HFFc6 (cell line): ENCODE results near the gene RBM41. TPM values are rescaled to one million over a fixed set of nuclear protein-coding genes. Genes with fewer than 3 reads are reported as not detected.
"Not testable (repeated sequence)": the region's sequence is repeated elsewhere in the genome, so short reads cannot be mapped to it uniquely, and the experiment has no call there.

Experiments used
- DNase-seq: peaks from one replicate; pipeline ENCODE4 v3.0.0-alpha.2; 2018
- H3K27ac Mint-ChIP-seq: 2 replicates; pipeline ENCODE4 v1.8.0; 2020; ENCODE audit warnings: mild to moderate bottlenecking, mixed read lengths
- H3K27me3 Mint-ChIP-seq: 2 replicates; pipeline ENCODE4 v1.8.0; 2021; ENCODE audit warnings: mild to moderate bottlenecking, moderate library complexity, mixed read lengths; ENCODE audit not compliant: insufficient read depth
- H3K36me3 Mint-ChIP-seq: 2 replicates; pipeline ENCODE4 v1.8.0; 2021; ENCODE audit warnings: low read depth, mixed read lengths
- H3K4me1 Mint-ChIP-seq: 2 replicates; pipeline ENCODE4 v1.8.0; 2020; ENCODE audit warnings: low read depth, mixed read lengths
- H3K4me3 Mint-ChIP-seq: 2 replicates; pipeline ENCODE4 v1.8.0; 2020; ENCODE audit warnings: mild to moderate bottlenecking, moderate library complexity, mixed read lengths
- H3K9me3 Mint-ChIP-seq: 2 replicates; pipeline ENCODE4 v1.8.0; 2020; ENCODE audit warnings: mild to moderate bottlenecking, mixed read lengths
- long read RNA-seq: library from polyadenylated mRNA; unstranded; transcript quantifications from one replicate; pipeline ENCODE4 v2.0.0, GENCODE V29; 2019
- total RNA-seq, 6 experiments: library from RNA; stranded (reverse); fragmentation: NEBNext Ultra II Directional; extraction: Animal tissue kit (Norgen Biotek cat#: 25700); gene quantifications; 2 replicates in 1 of 6; 3 replicates in 5 of 6; pipeline ENCODE4 v1.2.3, GENCODE V29; 2021
- TF ChIP-seq, protein P1 (sequence below): fragments of 200-600 bp; sonication (generic); IDR thresholded peaks from 2 replicates; pipeline ENCODE4 v1.5.0; 2021; ENCODE audit warnings: antibody characterized with exemption, mild to moderate bottlenecking

RBM41 gene
- total RNA-seq: 10 to 100 TPM; 11.4 to 14.0 (median 12.7) TPM
- long read RNA-seq, transcript RBM41-201 (7 exons, 1,662 nt): major isoform, 6 of 15 reads
- long read RNA-seq, partial matches to known transcripts: 4 of 15 reads
- long read RNA-seq, other reads (novel, unspliced or antisense): 4 of 15 reads

DNA sequence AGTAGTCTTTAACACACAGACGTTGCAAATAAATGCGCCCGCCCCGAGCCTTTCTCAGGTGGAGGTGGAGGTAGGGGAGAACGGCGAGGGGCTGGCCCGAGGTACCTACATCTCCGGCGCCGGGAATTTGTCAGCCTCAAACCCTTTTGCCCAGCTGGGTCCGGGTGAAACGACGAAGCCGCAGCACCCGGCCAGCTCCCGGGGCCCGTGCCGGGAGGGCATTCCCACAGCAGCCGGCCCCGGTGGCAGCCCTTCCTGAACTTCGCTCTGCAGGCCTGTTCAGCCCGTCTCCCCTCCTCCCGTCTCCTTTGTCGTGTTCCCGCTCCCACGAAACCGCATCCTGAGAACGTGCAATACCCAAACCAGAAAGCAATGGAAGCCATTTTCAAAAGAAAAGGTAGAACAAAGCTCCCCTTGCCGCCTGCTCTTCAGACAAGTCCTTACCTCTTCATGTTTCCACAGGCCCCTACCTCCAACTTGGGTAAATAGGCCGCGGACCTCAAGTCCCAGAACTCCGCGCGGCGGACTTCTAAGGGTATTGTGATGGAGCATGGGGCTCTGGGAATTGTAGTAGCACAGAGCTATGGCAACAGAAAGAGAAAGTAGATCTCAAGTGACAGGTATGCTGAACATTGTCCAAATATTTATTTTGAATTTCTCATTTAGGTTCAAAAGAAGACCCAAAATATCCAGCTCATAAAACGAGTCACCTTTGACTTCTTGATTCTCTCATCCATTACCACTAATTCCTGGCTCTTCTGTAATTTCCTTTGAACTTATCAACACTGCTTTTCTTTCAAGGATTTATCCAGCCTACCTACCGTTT is at the start of gene RBM41:
Gene RBM41, minus strand, starts transcription at position 501 of the 826 bp plus-strand sequence. Its CDS starts 49 bp downstream, at position 452.
- Mint-ChIP-seq H3K9me3 (no peaks in the 10 kb centered on the region), H3K4me1 (peaks cover 28% of the 10 kb centered on the region), H3K27ac (peak within 1 kb of the TSS; percentile 96), H3K4me3 (peak within 1 kb of the TSS; percentile 100), H3K36me3 (peaks cover 15% of the 10 kb centered on the region), H3K27me3 (peaks cover 1% of the 10 kb centered on the region; the same call in 1 of the 2 replicates)
- peak; percentile 30 for DNase-seq
- TF ChIP-seq, protein P1, sequence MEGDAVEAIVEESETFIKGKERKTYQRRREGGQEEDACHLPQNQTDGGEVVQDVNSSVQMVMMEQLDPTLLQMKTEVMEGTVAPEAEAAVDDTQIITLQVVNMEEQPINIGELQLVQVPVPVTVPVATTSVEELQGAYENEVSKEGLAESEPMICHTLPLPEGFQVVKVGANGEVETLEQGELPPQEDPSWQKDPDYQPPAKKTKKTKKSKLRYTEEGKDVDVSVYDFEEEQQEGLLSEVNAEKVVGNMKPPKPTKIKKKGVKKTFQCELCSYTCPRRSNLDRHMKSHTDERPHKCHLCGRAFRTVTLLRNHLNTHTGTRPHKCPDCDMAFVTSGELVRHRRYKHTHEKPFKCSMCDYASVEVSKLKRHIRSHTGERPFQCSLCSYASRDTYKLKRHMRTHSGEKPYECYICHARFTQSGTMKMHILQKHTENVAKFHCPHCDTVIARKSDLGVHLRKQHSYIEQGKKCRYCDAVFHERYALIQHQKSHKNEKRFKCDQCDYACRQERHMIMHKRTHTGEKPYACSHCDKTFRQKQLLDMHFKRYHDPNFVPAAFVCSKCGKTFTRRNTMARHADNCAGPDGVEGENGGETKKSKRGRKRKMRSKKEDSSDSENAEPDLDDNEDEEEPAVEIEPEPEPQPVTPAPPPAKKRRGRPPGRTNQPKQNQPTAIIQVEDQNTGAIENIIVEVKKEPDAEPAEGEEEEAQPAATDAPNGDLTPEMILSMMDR: no peak

DNA sequence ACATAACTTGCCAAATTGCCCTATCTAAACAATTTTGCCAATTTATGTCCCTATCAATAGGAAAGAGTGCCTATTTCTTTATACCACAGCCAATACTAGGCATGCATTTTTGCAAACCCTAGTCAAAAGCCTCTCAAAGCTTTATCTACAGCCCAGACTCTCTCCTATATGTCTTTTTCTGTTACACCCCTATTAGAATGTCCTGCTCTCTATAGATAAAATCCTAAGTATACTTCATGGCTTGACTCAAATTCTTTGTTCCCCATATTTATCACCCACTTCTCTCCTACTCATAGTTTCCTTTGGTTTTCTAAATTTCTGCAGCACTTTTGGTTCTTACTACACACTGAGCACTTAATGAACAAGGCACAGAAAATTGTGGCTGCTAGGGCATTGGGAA is 49.6 kb upstream of the RBM41 start:
- TF ChIP-seq, protein P1: no peak
- no peaks in the 10 kb centered on the region for H3K27me3 Mint-ChIP-seq
- DNase-seq: no peak
- no peaks in the 10 kb centered on the region for H3K36me3 Mint-ChIP-seq
- H3K27ac Mint-ChIP-seq: no peak overlapping the region
- H3K9me3 Mint-ChIP-seq: no peaks in the 10 kb centered on the region
- no peak overlapping the region for H3K4me3 Mint-ChIP-seq
- no peaks in the 10 kb centered on the region for H3K4me1 Mint-ChIP-seq

DNA sequence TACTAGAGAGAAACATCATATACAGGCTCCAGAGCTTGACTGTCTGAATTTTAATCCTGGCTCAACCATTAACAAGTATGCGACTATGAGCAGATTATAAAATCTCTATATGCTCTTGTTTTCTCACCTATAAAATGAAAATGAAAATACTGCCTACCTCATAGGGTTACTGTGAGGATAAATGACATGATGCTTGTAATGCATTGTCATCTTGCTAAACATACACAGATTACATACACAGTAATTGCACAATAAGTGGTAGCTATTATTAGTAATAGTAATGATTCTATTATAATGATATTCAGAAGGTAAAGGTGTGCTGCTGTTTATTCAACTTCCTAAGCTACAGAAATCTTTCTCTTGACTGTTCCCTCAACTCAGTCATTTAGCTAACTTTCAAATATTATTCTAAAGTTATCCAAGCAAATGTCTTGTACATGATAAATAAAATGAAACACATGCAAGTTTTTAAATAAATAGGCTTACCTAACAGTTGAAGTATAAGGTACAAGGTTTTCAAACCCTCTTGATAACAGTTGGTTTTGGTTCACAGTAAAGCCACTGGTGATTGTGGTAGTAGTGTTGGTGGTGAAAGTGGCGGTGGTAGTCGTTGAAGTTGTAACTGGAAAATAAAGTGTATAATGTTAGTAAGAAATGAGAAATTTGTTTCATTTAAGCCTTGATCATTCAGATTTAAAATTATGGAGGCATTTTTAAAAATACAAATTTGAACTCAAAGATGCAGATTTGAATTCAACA is 48.7 kb upstream of the RBM41 start:
- H3K27ac Mint-ChIP-seq: no peak overlapping the region
- H3K4me3 Mint-ChIP-seq: no peak overlapping the region
- no peaks in the 10 kb centered on the region for H3K9me3 Mint-ChIP-seq
- TF ChIP-seq, protein P1: no peak
- DNase-seq: no peak
- no peaks in the 10 kb centered on the region for H3K4me1 Mint-ChIP-seq
- no peaks in the 10 kb centered on the region for H3K27me3 Mint-ChIP-seq
- no peaks in the 10 kb centered on the region for H3K36me3 Mint-ChIP-seq

DNA sequence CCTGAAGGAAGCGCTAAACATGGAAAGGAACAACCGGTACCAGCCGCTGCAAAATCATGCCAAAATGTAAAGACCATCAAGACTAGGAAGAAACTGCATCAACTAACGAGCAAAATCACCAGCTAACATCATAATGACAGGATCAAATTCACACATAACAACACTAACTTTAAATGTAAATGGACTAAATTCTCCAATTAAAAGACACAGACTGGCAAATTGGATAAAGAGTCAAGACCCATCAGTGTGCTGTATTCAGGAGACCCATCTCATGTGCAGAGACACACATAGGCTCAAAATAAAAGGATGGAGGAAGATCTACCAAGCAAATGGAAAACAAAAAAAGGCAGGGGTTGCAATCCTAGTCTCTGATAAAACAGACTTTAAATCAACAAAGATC is 39.0 kb upstream of the RBM41 start:
- H3K36me3 Mint-ChIP-seq, H3K27ac Mint-ChIP-seq, H3K9me3 Mint-ChIP-seq, H3K4me3 Mint-ChIP-seq, H3K4me1 Mint-ChIP-seq, H3K27me3 Mint-ChIP-seq, DNase-seq: not testable (repeated sequence)

DNA sequence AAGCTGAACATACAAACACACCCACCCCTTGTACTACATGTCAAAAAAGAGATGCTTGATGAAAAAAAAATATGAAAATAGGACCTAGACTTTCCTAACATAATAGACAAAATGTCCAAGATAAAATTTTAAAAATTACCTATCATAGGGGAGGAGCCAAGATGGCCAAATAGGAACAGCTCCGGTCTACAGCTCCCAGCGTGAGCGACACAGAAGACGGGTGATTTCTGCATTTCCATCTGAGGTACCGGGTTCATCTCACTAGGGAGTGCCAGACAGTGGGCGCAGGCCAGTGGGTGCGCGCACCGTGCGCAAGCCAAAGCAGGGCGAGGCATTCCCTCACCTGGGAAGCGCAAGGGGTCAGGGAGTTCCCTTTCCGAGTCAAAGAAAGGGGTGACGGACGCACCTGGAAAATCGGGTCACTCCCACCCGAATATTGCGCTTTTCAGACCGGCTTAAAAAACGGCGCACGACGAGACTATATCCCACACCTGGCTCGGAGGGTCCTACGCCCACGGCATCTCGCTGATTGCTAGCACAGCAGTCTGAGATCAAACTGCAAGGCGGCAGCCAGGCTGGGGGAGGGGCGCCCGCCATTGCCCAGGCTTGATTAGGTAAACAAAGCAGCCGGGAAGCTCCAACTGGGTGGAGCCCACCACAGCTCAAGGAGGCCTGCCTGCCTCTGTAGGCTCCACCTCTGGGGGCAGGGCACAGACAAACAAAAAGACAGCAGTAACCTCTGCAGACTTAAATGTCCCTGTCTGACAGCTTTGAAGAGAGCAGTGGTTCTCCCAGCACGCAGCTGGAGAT is 37.2 kb upstream of the RBM41 start:
- not testable (repeated sequence) for H3K9me3 Mint-ChIP-seq, H3K27me3 Mint-ChIP-seq, DNase-seq, H3K4me3 Mint-ChIP-seq, H3K27ac Mint-ChIP-seq, H3K4me1 Mint-ChIP-seq, H3K36me3 Mint-ChIP-seq
